Fibroblast of skin of scalp (primary cell): ENCODE data around the gene FJX1. TPM values are rescaled to one million over a fixed set of nuclear protein-coding genes. Genes with fewer than 3 reads are reported as not detected.

Experiments used
- DNase-seq: peaks from one replicate; pipeline ENCODE4 v3.0.0-alpha.2; 2013
- polyA plus RNA-seq, 2 experiments: library from polyadenylated mRNA; unstranded; fragments of 120-200 nt; gene quantifications; one replicate each; pipeline ENCODE4 v1.2.1, GENCODE V29; 2013; ENCODE audit not compliant: insufficient read length in 2 of 2

The FJX1 gene, protein sequence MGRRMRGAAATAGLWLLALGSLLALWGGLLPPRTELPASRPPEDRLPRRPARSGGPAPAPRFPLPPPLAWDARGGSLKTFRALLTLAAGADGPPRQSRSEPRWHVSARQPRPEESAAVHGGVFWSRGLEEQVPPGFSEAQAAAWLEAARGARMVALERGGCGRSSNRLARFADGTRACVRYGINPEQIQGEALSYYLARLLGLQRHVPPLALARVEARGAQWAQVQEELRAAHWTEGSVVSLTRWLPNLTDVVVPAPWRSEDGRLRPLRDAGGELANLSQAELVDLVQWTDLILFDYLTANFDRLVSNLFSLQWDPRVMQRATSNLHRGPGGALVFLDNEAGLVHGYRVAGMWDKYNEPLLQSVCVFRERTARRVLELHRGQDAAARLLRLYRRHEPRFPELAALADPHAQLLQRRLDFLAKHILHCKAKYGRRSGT
- polyA plus RNA-seq (2013, experiment 1 of 2; ENCODE audit: insufficient read length) = 15.8 TPM
- polyA plus RNA-seq (2013, experiment 2 of 2; ENCODE audit: insufficient read length) = 16.2 TPM

DNA sequence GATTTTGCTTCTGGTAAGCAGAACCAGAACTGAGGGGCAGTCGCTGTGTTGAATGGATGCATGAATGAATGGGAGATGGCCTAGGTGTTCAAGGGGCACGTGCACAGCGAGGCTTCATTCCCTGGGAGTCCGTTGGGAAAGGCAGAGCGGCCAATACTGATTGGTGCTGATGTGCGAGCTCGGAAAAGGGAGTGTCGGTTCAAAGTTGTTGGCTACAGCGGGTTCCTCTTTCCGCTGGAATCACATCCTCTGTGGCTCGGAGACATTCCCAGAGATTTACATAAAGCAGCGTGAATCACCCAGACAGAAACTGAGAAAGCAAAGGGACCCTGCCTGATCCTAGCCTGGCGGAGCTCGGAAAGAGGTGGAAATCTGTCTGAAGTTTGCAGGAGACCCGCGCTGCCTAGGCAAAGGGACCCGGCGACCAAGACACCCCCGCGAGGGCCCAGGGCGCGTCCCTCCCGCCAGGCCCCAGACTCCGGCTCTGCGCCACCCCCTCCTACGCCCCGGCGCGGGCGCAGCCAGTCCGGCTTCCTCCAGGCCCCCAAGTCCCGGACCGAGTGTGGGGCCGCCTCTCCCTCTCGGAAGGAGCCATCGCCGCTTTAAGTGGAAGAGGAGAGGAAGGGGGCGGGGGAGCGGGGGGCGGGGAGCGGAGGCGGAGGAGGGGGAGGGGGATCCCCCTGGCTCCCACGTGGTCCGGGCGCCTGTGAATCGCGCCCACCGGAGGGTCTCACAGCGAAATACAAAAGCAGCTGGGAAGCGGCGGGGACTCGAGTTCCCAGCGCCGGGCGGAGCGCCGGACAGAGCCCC lies at the start of gene FJX1:
Gene FJX1 (plus strand): TSS at position 774 of the 810 bp plus-strand sequence. CDS start 177 bp downstream, outside the sequence.
- DNase-seq = peak; percentile 93

DNA sequence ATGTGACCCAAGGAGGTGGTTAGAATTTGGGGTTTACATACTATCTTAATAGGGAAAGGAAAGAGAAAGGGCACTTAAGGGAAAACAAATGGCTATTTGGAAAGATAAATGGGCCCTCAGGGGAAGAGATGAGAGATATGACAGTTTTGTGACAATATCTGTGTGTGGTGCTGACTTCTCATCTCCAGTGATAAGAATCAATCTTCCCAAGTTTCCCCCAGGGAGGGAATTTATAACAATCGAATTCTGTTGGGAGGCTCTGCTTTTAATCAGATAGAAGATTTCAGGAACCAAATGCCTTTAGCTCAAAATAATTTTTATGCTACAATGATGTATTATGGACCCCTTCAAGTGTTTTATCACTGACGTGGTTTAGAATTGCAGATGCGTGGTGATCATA lies 46.6 kb upstream of the FJX1 start:
- no peak for DNase-seq

DNA sequence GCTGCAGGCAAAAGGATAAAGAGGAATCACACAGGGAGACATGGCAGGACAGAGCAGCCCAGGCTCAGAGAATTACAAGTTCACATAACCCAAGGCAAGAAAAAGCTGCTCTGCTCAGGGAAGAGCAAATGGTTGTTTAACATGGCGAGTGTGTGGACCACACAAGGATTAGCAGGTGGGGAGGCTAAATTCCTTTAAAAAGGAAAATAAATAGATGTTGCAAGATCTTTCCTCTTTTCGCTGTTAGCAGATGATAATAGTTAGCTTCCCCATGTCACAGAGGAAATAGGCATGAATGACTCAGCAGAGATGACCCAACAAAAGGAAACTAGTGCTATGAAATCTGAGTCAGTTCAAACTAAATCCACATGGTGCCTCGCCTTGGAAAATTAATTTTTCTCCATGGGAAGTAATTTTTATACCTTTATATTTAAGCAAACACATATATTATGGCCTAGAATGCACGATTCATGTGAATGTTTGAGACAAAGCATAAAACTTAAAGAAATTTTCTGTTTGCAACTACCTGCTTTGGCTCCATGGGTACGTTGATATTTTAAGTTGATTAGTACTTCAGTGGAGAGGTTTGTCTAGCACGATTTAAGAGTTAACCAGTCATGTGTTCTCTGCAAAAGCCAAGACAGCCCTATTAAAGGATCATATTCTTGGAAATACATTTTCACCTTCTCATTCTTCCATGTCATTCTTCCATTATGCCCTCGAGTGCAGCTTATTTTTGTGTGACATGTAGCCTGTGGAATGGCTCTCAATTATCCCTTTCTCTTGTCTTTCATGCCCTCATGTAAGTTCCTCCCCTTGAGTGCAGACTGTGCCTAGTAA lies 38.5 kb upstream of the FJX1 start:
- peak; percentile 97 for DNase-seq

DNA sequence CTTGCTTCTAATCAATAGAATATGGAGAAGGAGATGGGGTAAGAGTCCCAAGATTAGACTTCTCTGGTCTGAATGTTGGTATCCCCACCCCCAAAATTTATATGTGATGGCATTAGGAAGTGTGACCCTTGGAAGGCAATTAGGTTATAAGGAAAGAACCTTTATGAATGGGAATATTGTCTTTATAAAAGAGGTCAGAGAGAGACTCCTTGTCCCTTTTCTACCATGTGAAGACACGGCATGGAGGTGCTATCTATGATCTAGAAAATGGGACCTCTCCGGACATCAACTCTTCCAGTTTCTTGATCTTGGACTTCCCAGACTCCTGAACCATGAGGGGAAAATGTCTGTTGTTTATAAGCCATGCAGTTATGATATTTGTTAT lies 37.9 kb upstream of the FJX1 start:
- DNase-seq = no peak

DNA sequence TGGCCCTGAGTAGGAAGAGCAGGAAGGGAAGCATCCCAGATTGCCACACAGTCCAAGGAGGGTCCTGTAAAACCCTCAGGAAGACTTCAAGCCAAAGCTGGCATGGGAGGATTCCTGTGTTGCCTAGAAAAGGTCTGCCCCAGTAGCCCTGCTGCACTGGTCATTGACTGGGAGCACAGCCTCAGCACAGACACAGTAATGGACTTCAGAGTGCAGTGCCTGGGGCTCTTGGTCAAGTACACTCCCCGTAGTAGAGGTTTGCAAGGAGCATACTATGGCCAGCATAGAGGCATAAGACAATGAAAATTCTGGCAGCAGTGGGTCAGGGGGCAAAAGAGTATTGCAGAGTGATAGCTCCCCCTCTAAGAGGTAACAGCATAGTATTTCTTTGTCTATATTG lies 36.2 kb upstream of the FJX1 start:
- no peak for DNase-seq

DNA sequence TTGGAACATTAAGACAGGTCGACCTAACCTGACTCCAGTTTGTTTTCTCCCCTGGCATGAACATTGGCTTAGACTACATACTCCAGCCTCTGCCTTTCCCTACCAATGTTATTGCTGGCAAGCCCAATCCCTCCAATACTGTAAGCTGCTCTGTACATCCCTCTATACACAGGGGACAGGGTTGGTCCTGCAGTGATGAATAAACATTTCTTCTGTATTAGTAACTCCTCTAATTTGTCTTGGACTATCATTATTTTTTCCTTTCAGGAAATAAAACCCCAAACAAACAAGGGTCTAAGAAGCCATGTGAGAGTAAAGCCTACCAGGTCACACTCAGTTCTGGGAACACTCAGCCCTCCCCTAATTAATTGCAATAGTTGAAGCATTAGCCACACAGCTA lies 35.1 kb upstream of the FJX1 start:
- peak; percentile 95 for DNase-seq

DNA sequence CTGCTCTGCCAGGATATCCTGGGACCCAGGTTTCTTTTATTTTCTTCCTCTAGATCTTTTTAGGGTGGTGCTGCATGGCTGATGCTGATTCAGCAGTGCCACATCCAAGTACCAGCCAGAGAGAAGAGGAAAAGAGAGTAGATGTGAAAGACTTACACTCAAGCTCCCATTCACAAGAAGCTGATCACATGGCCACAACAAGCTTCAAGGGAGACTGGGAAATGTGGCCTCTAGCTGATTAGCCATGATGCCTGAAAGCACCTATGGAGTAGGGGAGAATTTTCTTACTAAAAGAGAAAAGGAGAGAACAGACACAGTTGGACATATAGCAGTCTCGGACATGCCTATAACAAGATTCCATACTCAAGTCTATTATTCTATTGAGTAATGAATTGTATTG lies 34.4 kb upstream of the FJX1 start:
- no peak for DNase-seq

DNA sequence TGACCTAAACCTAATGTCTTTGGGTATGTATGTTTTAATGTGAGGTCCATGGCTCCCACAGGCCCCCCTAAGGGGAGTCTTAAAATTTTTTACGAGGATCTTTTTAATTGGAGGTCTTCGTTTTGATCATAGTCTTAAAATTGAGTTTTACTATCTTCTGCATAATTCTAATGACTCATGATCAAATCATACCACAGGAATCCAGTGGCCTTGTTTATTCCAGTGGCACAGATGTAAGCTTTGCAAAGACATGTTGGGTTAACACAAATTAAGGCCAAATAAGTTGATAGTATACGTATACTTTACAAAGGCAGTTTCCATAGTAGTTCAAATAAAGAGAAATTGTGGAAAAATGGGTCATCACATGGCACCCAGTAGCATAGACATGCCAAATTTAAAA lies 33.9 kb upstream of the FJX1 start:
- peak; percentile 60 for DNase-seq

DNA sequence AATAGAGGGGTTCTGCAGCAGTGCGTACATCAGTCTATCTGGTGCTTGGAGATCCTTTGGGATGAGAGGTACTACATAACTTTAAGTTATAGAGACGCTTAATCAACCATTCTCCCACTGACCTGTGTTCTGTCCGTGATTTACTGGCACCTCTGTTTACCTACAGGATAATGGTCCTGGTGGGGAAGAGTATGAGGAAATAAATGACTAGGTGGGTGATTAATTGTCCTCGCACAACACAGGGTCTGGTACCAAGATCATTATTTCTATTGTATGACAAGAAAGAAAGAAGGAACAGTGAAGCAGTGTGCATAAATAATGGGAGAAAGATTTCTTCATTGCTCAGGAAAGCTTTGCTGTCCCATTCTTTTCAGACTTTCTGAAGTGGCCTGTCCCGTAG lies 32.8 kb upstream of the FJX1 start:
- no peak for DNase-seq

DNA sequence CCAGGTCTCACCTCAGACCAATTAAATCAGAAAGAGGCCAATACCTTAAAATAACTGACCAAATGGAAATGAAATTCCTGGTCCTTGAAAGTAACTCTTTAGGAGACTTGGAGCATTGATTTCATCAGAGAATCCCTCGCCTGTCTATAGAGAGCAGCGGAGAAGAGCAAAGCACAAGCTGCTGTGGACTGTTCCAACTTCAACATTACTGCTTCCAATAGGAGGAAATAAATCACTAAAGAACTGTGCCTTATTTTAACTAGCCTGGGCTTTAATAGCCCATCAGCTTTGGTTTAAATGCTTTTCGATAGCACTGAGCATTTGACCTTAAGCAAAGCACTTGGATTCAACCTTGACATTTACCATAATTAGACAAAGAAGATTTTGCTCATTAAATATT lies 32.0 kb upstream of the FJX1 start:
- DNase-seq = no peak

DNA sequence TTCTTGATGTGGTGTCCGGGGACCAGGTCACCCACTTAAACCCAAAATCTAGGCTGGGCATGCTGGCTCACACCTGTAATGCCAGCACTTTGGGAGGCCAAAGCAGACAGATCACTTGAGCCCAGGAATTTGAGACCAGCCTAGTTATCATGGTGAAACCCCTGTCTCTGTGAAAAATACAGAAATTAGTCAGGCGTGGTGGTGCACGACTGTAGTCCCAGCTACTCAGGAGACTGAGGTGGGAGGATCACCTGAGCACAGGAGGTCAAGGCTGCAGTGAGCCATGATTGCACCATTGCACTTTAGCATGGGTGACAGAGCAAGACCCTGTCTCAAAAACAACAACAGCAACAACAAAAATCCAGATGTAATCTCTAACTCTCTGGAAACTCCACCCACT lies 30.3 kb upstream of the FJX1 start:
- DNase-seq = no peak

DNA sequence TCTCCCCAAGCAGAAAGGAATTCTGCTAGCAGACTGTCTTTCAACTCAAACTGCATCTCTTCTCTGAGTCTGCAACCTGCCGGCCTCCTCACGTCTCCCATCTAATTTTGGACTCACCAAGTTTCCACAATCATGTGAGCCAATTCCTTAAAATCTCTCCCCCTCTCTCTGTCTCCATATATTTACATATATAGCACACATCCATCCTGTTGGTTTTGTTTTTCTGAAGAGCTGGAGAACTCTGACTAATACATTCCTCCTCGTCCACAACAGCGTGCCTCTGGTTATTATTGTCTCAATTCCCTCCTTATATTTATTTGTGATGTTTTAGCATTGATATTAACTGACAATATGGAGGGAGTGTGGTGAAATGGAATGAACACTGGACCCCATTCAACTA lies 29.6 kb upstream of the FJX1 start:
- peak; percentile 86 for DNase-seq

DNA sequence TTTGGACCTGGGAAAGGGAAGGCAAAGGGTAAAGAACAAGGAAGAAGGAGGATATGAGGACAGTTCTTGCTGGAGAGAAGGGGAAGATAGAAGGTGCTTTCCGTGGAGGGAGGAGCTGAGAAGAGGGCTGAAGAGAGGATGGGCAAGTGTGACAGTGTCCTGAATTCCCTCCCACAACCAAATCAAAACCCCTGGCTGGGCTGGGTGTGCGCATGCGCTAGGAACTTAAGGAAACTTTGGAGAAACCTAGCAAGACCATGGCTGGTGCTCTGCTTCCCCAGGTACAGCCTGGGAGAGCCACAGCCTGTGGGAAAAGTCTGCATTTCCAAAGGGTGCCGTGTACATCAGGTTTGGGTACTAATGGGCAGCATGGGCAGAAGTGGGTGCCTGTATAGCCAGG lies 29.0 kb upstream of the FJX1 start:
- DNase-seq = no peak

DNA sequence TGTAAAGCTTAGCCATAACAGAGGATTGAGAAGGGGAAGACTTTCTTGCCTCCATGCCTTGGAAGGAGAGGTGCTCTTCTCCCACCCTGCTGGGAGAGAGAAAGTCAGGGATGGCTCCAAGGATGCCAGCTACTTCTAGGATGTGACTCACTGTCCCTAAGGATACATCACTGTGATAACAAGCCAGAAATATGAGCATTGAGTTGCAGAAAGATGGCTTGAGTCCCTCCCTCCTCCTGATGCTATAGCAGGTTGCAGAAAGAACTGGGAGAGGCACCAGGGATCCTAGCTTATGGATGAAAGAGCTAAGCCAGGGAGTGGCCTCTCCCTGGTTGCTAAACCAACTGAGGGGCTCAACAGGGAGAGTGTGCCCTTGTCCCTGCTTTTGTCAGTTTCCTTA lies 27.8 kb upstream of the FJX1 start:
- peak; percentile 78 for DNase-seq

DNA sequence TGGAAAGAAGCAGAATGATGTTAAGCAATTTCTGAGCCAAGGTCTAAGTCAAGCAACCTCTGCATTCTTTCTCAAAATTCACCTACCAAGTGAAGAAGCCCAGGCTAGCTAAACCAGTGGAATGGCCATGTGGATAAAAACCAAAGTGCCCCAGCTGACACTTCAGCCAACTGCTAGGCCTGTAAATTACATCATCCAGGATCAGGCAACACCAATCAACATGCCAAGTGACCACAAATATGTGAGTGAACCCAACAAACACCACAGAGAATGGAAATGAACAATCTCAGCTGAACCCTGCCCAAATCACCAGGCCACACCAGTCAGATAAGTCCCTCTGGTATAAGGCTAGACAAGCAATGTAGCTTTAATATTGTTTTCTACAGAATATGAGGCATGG lies 25.1 kb upstream of the FJX1 start:
- DNase-seq = peak; percentile 92

DNA sequence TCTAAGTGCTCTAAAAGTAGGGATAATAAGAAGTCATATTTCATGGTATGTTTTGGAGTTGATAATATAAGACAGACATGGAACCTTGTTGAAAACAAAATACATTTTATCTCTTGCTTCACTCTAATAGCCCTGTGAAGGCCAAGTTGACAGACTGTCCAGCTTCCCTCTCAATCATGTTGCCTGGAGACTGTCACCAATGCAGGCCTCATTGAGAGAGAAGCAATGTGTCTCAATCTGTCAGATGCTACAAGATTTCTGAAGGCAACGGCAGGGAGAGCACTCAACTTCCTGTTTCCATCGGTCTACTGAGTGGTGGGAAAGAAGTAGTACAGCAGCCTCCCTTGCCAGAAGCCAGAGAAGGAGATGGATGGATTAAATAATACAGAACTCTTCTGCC lies 23.6 kb upstream of the FJX1 start:
- no peak for DNase-seq

DNA sequence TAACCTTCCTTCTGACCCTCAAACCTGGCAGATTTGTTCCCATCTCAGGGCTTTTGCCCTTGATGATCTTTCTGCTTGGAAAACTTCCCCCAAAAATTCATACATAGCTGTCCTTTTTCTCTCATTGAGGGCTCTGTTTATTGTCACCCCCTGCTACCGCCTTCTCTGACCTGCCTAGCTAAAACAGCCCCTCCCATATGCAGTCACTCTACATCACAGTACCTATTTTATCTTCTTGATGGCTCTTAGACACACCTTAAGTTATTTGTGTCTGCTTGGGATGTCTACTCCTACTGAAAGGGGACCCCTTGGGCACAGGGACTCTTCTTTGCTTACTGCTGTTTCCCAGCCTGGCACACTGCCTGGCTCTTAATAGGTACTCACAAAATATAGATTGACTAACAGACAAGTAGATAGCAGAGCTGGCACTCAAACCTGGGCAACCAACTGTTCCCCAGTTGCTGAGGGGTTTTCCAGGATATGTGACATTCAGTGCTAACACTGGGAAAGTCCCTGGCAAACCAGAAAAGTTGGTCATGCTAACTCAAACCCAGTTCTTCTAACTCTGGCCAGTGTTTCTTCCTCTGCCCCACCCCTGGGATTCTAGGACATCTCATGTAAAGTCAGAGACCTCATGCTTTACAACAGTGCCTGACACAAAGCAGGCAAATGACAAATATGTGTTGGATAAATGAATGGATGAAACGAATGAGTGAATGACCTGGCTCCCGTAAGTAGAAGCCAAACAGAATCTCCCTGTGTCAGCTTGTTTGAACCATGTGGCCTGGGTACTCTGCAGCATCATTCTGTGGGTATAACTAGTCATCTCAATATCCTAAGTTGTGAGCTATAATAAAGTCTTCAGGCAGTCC lies 19.8 kb upstream of the FJX1 start:
- no peak for DNase-seq

DNA sequence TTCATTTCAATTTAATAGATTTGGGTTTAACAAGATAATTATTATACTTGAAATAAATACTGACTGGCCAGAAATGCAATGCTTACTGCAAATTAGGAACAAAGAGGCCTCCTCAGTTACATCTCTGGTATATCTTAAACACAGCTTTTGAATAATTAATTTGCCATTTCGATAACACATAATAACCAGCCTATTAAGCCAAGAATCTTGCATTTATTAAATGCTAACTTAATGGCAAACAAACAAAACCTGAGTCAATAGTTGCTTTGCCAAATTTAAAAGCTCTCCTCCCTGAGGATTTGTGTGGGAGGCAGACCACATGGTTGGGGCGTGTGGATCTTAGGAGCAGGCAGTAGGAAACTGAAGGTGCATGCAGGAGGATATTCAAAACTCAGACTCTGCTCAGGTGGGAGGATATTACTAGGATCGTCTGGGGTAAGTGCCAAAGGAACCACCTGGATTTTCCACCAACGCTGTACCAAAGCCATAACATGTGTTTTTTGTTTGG lies 17.9 kb upstream of the FJX1 start:
- no peak for DNase-seq

DNA sequence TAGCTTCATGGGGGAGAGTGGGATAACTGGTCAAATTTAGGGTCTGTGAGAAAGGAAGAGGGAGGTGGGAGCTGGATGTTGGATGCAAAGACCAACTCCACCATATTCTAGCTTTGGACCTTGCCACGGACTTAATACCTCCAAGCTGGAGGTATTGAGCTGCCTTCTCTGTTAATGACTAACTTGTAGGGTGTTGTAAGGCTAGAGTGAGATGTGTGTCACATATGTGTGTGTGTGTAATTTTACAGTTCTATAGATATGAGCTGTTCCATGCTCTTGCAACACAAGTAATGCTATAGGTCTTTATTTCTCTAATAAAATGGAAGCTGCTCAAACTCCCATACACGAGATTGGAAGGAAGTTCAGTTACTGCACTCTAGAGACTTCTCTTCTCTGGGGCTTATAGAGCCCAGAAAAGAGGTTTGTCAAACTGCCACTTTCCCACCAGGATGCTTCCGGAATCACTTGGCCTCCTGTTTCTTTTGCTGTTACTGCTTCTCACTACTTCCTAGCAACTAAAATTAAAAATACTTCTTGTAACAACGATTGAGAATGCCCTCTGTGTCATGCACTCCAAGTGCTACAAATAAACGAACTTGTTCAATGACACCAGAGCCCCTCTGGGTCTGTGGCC lies 16.0 kb upstream of the FJX1 start:
- no peak for DNase-seq

DNA sequence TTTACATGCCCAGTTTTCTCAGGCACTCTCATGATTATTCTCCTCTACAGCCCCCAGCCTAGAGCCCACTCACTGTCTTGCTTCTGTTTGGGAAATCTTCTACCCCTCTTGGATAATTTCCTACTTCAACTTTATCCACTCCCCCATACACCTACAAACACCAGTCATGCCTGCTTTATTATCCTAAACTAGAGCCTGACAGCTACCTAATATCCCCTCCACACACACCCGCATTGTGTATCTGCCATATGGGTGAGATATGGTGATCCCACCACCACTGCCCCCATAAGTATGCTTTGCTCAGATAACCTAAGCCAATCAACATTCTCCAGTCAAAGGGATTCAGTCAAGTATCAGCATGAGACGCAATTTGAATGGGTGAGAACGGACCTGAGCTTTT lies 15.3 kb upstream of the FJX1 start:
- no peak for DNase-seq

DNA sequence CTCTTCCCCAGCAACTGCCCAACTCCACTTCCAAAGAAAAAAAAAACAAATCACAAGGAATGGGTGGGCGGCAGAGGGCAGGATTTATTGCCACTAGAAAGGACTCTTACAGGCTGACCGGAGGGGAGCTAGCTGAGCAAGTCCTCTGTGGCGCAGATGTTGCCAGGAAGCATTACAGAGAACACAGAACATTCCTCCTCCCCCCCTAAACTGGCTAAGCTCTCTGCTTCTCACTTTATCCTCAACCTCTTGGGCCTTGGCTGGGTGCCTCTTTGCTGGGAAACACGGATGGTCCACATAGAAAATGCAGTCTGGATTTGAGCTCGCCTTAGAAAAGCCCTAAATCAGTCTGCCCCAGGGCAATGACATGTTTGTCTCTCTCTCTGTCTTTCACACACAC lies 12.6 kb upstream of the FJX1 start:
- peak; percentile 29 for DNase-seq
